Fibroblast of gingiva (primary cell): ENCODE results near the gene GPATCH8.

Experiments
- DNase-seq: peaks from one replicate; pipeline ENCODE4 v3.0.0-alpha.2; 2011; ENCODE audit warnings: low read depth

Gene GPATCH8

GRCh38 chr17:44451016-44451627, 52.1 kb downstream of the GPATCH8 start:
- DNase-seq, result no peak

- no peak for DNase-seq
These were observed 54.8 kb downstream of the GPATCH8 start for GRCh38 chr17:44448412-44448811.

GRCh38 chr17:44444735-44445105, 58.5 kb downstream of the GPATCH8 start:
- peak; percentile 49 for DNase-seq

GRCh38 chr17:44442806-44443205, 60.4 kb downstream of the GPATCH8 start:
- no peak for DNase-seq

- no peak for DNase-seq
These were observed 64.0 kb downstream of the GPATCH8 start for GRCh38 chr17:44439168-44439567.

GRCh38 chr17:44438636-44439035, 64.6 kb downstream of the GPATCH8 start:
- no peak for DNase-seq

- no peak for DNase-seq
These were observed 66.9 kb downstream of the GPATCH8 start for GRCh38 chr17:44436336-44436735.

GRCh38 chr17:44432254-44433157, 70.7 kb downstream of the GPATCH8 start:
- DNase-seq, result no peak

GRCh38 chr17:44424828-44425461, 78.3 kb downstream of the GPATCH8 start:
- no peak for DNase-seq

- DNase-seq, result peak; percentile 62
These were observed 85.7 kb downstream of the GPATCH8 start for GRCh38 chr17:44417553-44417952.

GRCh38 chr17:44416558-44417289, 86.5 kb downstream of the GPATCH8 start:
- DNase-seq, result no peak

- DNase-seq, result no peak
These were observed 88.6 kb downstream of the GPATCH8 start for GRCh38 chr17:44414394-44415155.

GRCh38 chr17:44409309-44410028, 93.7 kb downstream of the GPATCH8 start:
- no peak for DNase-seq

GRCh38 chr17:44408786-44409185, 94.4 kb downstream of the GPATCH8 start:
- DNase-seq, result no peak

GRCh38 chr17:44402564-44403172, 100.5 kb downstream of the GPATCH8 start:
- DNase-seq, result no peak

GRCh38 chr17:44400226-44400847, 102.9 kb downstream of the GPATCH8 start:
- peak; percentile 21 for DNase-seq

- DNase-seq, result no peak
These were observed 104.2 kb downstream of the GPATCH8 start for GRCh38 chr17:44398692-44399691.
